Peyer's patch (tissue), 4 donors: Measurements from ENCODE around the gene PDGFA. TPM values are rescaled to one million over a fixed set of nuclear protein-coding genes. Genes with fewer than 3 reads are reported as not detected.

Experiments
- DNase-seq, 3 donors: peaks; one replicate each; pipeline ENCODE4 v3.0.0-alpha.2; 2017 to 2019
- H3K27ac ChIP-seq, 4 donors: fragments of 200-600 bp; sonication (generic); one replicate each; pipeline ENCODE4 v1.5.1; 2016 to 2019
- H3K27me3 ChIP-seq, 2 donors: fragments of 200-600 bp; sonication (generic); one replicate each; pipeline ENCODE4 v1.5.1; 2019
- H3K36me3 ChIP-seq, 3 donors: fragments of 200-600 bp; sonication (generic); one replicate each; pipeline ENCODE4 v1.5.1; 2016 to 2019
- H3K4me1 ChIP-seq, 4 donors: fragments of 200-600 bp; sonication (generic); one replicate each; pipeline ENCODE4 v1.5.1; 2016 to 2019
- H3K4me3 ChIP-seq, 4 donors: fragments of 200-600 bp; sonication (generic); 1 replicate in 3 of 4; 2 replicates in 1 of 4; pipeline ENCODE4 v1.5.1; 2016 to 2019; ENCODE audit warnings: mild to moderate bottlenecking in 1 of 4
- H3K9me3 ChIP-seq, 4 donors: fragments of 200-600 bp; sonication (generic); one replicate each; pipeline ENCODE4 v1.5.1; 2016 to 2019; ENCODE audit warnings: mild to moderate bottlenecking in 1 of 4
- CTCF ChIP-seq, 6 experiments: fragments of 450-650 bp in 4 of 6; fragments of 200-600 bp in 2 of 6; sonication (generic) in 1 of 6; IDR thresholded peaks; one replicate each; pipeline ENCODE4 v1.5.1; 2017 to 2019; ENCODE audit warnings: antibody characterized with exemption in 6 of 6, mild to moderate bottlenecking in 3 of 6, moderate library complexity in 1 of 6
- POLR2A ChIP-seq, 2 donors: fragments of 450-650 bp; IDR thresholded peaks; one replicate each; pipeline ENCODE4 v1.5.1; 2017; ENCODE audit warnings: antibody characterized with exemption in 2 of 2, mild to moderate bottlenecking in 2 of 2, moderate library complexity in 2 of 2
- total RNA-seq, 4 donors: library from RNA; depleted of rRNA; stranded (reverse); fragments of >200 nt; gene quantifications; one replicate each; pipeline ENCODE4 v1.1.0, GENCODE V29; 2016

PDGFA gene
- total RNA-seq, 4 donors from 2014 or later, result 5.8 to 97.8 (median 59.4) TPM

DNA sequence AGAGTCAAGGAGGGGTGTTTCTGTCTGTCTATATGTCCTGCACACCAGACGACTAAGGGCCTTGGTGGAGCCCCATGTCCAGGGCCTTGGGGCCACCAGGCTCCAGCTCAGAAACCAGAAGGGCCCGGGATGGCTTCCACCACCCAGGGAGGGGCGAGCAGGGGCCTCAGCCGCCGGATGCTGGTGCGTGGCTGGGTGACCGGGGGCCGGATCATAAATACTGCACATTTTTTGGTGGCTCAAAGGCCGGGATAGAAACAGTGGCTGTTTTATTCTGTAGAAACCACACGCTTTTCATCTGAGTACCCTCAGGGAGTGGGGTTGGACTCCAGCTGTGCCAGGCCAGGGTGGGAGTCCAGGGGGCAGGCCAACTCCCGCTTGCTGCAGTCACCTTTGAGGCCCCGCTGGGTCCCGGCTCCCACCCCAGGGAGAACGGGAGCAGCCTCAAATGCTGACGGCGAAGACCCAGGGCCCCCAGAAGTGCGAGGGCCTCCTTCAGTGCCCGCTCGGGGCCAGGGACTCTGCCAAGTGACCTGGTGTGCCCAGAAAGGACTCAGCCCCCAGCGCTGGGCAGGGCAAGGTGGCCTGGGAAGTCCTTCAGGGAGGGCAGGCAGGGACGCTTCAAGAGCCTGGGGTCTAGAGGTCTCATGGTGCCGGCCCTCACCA is 28.2 kb downstream of the PDGFA start:
- Histone ChIP-seq H3K4me1 (no peaks in the 10 kb centered on the region), H3K4me3 (no peak overlapping the region), H3K9me3 (no peaks in the 10 kb centered on the region), H3K27ac (no peak overlapping the region), H3K36me3 (no peaks in the 10 kb centered on the region), H3K27me3 (no peaks in the 10 kb centered on the region)
- TF ChIP-seq CTCF (IDR thresholded peaks at IDR 0.05), result no peak
- no peak for TF ChIP-seq POLR2A (IDR thresholded peaks at IDR 0.05)
- peak in 2 of 3 donors; percentile 37 to 38 for DNase-seq

DNA sequence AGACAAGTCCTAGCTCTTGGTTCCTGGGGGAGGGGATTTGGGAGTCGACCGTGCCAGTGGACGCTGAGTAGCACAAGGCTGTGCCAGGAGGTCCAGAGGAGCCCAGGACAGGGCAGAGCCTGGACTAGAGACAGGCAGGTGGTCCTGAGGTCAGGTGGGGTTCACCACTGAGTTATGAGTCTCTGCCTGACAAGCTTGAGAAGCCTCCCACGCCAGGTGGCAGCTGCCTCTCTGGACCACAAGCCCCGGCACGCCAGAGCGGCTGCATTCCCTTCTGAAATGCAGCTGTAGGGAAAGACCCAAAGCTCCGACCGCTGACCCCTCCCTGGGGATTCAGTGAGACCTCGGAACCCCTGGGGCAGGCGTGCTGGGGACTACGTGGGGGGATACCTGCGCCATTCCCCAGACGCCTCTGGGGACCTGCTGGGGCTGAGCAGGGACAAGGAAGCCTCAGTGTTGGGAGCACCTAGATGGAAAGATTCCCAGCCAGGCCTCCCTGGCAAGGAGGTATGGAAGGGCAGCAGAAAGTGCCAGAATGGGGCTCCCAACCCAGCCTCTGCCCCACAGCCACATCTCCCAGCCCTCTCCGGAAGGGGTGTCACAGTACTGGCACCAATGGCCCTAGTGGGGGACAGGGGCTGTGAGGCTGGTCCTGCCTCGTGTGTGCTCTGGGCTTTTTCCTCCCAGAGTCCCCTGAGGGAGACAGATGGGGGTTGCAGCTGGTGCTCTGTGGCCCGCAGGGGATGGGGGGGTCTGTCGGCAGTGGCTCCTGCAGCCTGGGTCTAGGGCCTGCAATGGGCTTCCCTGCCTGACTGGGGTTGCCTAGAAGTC is 29.0 kb downstream of the PDGFA start:
- Histone ChIP-seq H3K27me3 (no peaks in the 10 kb centered on the region), H3K4me3 (no peak overlapping the region), H3K9me3 (no peaks in the 10 kb centered on the region), H3K4me1 (no peaks in the 10 kb centered on the region), H3K27ac (no peak overlapping the region), H3K36me3 (no peaks in the 10 kb centered on the region)
- DNase-seq, result peak in 2 of 3 donors; percentile 22 to 36
- no peak for TF ChIP-seq CTCF (IDR thresholded peaks at IDR 0.05)
- no peak for TF ChIP-seq POLR2A (IDR thresholded peaks at IDR 0.05)

DNA sequence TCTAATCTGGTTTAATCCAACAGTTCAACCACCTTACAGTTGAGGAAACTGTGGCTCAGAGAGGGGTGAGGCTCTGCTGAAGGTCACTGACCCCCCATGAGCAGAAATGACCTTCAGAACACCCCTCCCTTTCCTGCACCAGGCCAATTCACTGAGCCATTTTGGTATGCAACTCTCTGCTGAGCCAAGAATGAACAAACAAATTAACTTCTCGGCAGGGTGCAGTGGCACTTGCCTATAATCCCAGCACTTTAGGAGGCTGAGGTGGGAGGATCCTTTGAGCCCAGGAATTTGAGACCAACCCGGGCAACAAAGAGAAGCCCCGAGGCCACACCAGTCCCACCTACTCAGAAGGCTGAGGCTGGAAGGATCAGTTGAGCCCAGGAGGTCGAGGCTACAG is 29.8 kb downstream of the PDGFA start:
- DNase-seq, result no peak
- no peak for TF ChIP-seq POLR2A (IDR thresholded peaks at IDR 0.05)
- no peak for TF ChIP-seq CTCF (IDR thresholded peaks at IDR 0.05)
- no peaks in the 10 kb centered on the region for H3K9me3 ChIP-seq
- no peak overlapping the region for H3K27ac ChIP-seq
- H3K4me3 ChIP-seq, result no peak overlapping the region
- H3K27me3 ChIP-seq, result no peaks in the 10 kb centered on the region
- no peaks in the 10 kb centered on the region for H3K4me1 ChIP-seq
- no peaks in the 10 kb centered on the region for H3K36me3 ChIP-seq

- no peak overlapping the region for H3K4me3 ChIP-seq
- TF ChIP-seq CTCF (IDR thresholded peaks at IDR 0.05), result no peak
- DNase-seq, result no peak
- H3K36me3 ChIP-seq, result no peaks in the 10 kb centered on the region
- H3K27ac ChIP-seq, result no peak overlapping the region
- no peaks in the 10 kb centered on the region for H3K9me3 ChIP-seq
- no peaks in the 10 kb centered on the region for H3K4me1 ChIP-seq
- H3K27me3 ChIP-seq, result no peaks in the 10 kb centered on the region
Observed at GRCh38 chr7:486216-486743, 33.4 kb downstream of the PDGFA start.

DNA sequence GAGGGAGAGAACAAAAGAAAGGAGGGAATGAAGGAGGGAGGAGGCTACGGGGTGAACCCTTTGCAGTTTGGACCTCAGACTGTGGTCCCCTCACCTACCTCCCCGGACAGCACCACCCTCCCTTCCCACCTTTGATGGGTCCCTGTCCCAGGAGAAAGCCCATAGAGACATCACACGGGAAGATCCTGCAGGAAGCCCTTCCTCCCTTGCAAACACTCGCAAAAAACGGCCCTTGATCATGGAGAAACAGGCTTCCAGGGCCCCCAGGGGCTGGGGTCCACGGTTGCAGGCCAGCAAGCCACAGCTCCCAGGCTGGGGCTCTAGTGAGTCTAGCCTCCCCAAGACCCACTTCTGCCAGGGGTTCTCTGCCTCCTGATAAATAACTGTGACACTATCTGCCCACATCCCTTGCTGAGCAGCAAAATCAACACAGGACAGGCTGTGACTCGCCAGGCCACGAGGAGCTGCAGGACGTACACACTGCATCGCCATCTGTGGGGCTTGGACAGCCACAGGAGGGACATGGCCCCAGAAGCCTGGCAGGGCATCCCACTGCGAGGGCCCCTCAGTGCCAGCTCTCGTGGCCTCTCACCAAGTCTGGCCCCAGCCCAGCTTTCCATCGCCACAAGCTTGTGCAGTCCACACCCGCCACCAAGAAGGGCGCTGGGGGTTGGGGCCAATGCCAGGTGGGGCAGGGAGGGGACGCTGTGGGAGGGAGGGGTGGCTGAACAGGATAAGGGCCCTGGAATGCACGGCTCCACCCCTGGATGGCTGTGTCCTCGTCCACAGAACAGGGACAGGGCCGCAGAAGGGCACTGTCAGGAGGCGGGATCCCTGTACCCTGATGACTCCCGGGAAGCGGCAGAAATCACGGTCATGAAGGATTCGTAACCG is 34.2 kb downstream of the PDGFA start:
- peak in 1 of 3 donors; percentile 57 for DNase-seq
- H3K4me1 ChIP-seq, result no peaks in the 10 kb centered on the region
- no peaks in the 10 kb centered on the region for H3K9me3 ChIP-seq
- H3K27me3 ChIP-seq, result no peaks in the 10 kb centered on the region
- no peaks in the 10 kb centered on the region for H3K36me3 ChIP-seq
- no peak overlapping the region for H3K27ac ChIP-seq
- H3K4me3 ChIP-seq, result no peak overlapping the region
- TF ChIP-seq CTCF (IDR thresholded peaks at IDR 0.05) (no peak), POLR2A (IDR thresholded peaks at IDR 0.05) (no peak)
